GM20000 (cell line): ENCODE data around the gene NT5DC3.
"Not testable (repeated sequence)": the region's sequence is repeated elsewhere in the genome, so short reads cannot be mapped to it uniquely, and the experiment has no call there.

ENCODE experiments used
- DNase-seq: peaks from one replicate; pipeline ENCODE4 v3.0.0; 2012; ENCODE audit warnings: low spot score
- CTCF ChIP-seq: IDR thresholded peaks from 2 replicates; pipeline ENCODE4 v1.5.1; 2012; ENCODE audit warnings: mild to moderate bottlenecking, control low read depth; ENCODE audit errors: extremely low read depth, missing control alignments

The NT5DC3 gene

GRCh38 chr12:103836345-103836744 lies 4.7 kb downstream of the NT5DC3 start:
- no peak for DNase-seq
- TF ChIP-seq CTCF = no peak

GRCh38 chr12:103835747-103836335 lies 5.2 kb downstream of the NT5DC3 start:
- DNase-seq = not testable (repeated sequence)

- no peak for DNase-seq
Observed at GRCh38 chr12:103834942-103835341, 6.1 kb downstream of the NT5DC3 start.

GRCh38 chr12:103833891-103834290 lies 7.1 kb downstream of the NT5DC3 start:
- TF ChIP-seq CTCF = peak; percentile 12
- no peak for DNase-seq

More at GRCh38 chr12:103834942-103835341, 6.1 kb downstream of the NT5DC3 start:
- no peak for TF ChIP-seq CTCF

- no peak for TF ChIP-seq CTCF
- no peak for DNase-seq
Observed at GRCh38 chr12:103833095-103833775, 7.8 kb downstream of the NT5DC3 start.

- peak; percentile 14 for DNase-seq
- TF ChIP-seq CTCF = no peak
Observed at GRCh38 chr12:103832048-103832997, 8.7 kb downstream of the NT5DC3 start.

GRCh38 chr12:103830730-103831320 lies 10.2 kb downstream of the NT5DC3 start:
- no peak for TF ChIP-seq CTCF
- DNase-seq = no peak
